ENCODE results near the gene DCBLD2.

The DCBLD2 gene

GRCh38 chr3:98769448-98769847 is 132.0 kb downstream of the DCBLD2 start:
- DNase-seq (ENCODE audit: low read depth in 2 of 2), result no peak

- no peak for DNase-seq (ENCODE audit: low read depth in 2 of 2)
These were observed 132.5 kb downstream of the DCBLD2 start for GRCh38 chr3:98768961-98769360.

GRCh38 chr3:98766924-98767323 is 134.6 kb downstream of the DCBLD2 start:
- no peak for DNase-seq (ENCODE audit: low read depth in 2 of 2)

- no peak for DNase-seq (ENCODE audit: low read depth in 2 of 2)
These were observed 135.8 kb downstream of the DCBLD2 start for GRCh38 chr3:98765721-98766120.

GRCh38 chr3:98764472-98764884 is 137.0 kb downstream of the DCBLD2 start:
- no peak for DNase-seq (ENCODE audit: low read depth in 2 of 2)

GRCh38 chr3:98763819-98764418 is 137.6 kb downstream of the DCBLD2 start:
- no peak for DNase-seq (ENCODE audit: low read depth in 2 of 2)

GRCh38 chr3:98763076-98763475 is 138.4 kb downstream of the DCBLD2 start, which contains the start of gene ST3GAL6:
Gene ST3GAL6, plus strand, starts transcription at chr3:98763340. Its CDS starts 5,101 bp downstream, at chr3:98768441.
- no peak for DNase-seq (ENCODE audit: low read depth in 2 of 2)

- DNase-seq (ENCODE audit: low read depth in 2 of 2), result no peak
These were observed 139.8 kb downstream of the DCBLD2 start for GRCh38 chr3:98761643-98762229.

GRCh38 chr3:98759629-98760028 is 141.9 kb downstream of the DCBLD2 start:
- no peak for DNase-seq (ENCODE audit: low read depth in 2 of 2)

GRCh38 chr3:98755601-98756000 is 145.9 kb downstream of the DCBLD2 start:
- no peak for DNase-seq (ENCODE audit: low read depth in 2 of 2)

GRCh38 chr3:98754483-98754882 is 147.0 kb downstream of the DCBLD2 start:
- DNase-seq (ENCODE audit: low read depth in 2 of 2), result no peak

- DNase-seq (ENCODE audit: low read depth in 2 of 2), result no peak
These were observed 151.1 kb downstream of the DCBLD2 start for GRCh38 chr3:98750276-98750919.

- no peak for DNase-seq (ENCODE audit: low read depth in 2 of 2)
These were observed 154.6 kb downstream of the DCBLD2 start for GRCh38 chr3:98746882-98747281.

GRCh38 chr3:98746122-98746521 is 155.4 kb downstream of the DCBLD2 start:
- DNase-seq (ENCODE audit: low read depth in 2 of 2), result no peak

Data from stimulated activated CD8-positive, alpha-beta memory T cell treated with anti-CD3 and anti-CD28 coated beads, Interleukin-15, amount 100 ng/mL, for 4 hours (primary cell).